ENCODE results near the gene PPP2R2D. TPM values are rescaled to one million over a fixed set of nuclear protein-coding genes. Genes with fewer than 3 reads are reported as not detected.

The PPP2R2D gene
- total RNA-seq, 1 experiment from 2014 or later, result 40.3 TPM

DNA sequence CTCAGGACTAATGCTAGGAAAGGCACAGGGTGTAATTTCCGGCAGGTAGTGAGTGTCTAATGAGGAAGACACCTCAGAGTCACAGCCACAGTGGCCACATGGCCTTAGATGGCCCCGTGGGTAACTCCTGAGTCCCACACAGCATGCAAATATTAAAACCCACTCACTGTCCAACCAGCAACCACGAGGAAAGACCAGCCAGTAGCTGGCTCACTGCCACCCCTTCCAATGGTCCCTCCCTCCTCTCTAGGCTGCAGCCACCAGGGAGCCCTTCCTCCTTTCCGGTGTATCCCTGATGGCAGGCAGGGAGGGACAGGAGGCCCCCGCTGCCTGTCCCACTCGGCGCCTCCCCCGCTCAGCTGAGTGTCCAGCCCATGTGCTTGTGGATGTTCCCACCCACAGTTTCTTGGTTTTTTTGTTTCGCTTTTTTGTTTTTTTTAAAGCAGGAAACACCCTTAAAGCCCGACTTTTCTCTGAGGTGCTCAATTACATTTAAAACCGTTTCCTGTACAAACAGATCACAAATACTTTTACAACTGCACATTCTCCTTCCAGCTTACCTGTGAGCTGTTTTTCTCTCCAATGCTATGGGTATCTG, 71.8 kb downstream of the PPP2R2D start:
- intact Hi-C loops (cut with micrococcal nuclease), result no loop called here
- CTCF ChIA-PET, result no interaction called here
- ATAC-seq (peak; percentile 20; the same call in 1 of the 2 replicates), DNase-seq (no peak)
- Histone ChIP-seq H2AFZ (ENCODE audit: low read length) (no peak overlapping the region), H3K9me3 (ENCODE audit: low read length) (no peaks in the 10 kb centered on the region), H3K4me1 (ENCODE audit: insufficient read depth, low read length) (peaks cover 1% of the 10 kb centered on the region; the same call in 1 of the 2 replicates), H3K4me2 (ENCODE audit: low read length) (no peak overlapping the region), H3F3A (ENCODE audit: low read length, unreplicated experiment) (no peaks in the 10 kb centered on the region), H3K36me3 (ENCODE audit: low read depth, low read length) (peaks cover 30% of the 10 kb centered on the region), H3K9me2 (replicated peaks; ENCODE audit: low read length) (no peaks in the 10 kb centered on the region), H3K4me3 (ENCODE audit: low read length) (no peak overlapping the region), H4K20me1 (ENCODE audit: low read length) (peaks cover 55% of the 10 kb centered on the region), H3K79me2 (ENCODE audit: low read length) (peaks cover 68% of the 10 kb centered on the region), H3K9ac (ENCODE audit: low read length) (no peak overlapping the region), H3K27me3 (ENCODE audit: low read length) (no peaks in the 10 kb centered on the region), H3K27ac (ENCODE audit: low read length) (no peak overlapping the region)
- POLR2A ChIA-PET (ENCODE audit: unreplicated experiment), result no interaction called here
- BruUV-seq (replicated peaks), result no TSS peak
- TF ChIP-seq, protein P1, sequence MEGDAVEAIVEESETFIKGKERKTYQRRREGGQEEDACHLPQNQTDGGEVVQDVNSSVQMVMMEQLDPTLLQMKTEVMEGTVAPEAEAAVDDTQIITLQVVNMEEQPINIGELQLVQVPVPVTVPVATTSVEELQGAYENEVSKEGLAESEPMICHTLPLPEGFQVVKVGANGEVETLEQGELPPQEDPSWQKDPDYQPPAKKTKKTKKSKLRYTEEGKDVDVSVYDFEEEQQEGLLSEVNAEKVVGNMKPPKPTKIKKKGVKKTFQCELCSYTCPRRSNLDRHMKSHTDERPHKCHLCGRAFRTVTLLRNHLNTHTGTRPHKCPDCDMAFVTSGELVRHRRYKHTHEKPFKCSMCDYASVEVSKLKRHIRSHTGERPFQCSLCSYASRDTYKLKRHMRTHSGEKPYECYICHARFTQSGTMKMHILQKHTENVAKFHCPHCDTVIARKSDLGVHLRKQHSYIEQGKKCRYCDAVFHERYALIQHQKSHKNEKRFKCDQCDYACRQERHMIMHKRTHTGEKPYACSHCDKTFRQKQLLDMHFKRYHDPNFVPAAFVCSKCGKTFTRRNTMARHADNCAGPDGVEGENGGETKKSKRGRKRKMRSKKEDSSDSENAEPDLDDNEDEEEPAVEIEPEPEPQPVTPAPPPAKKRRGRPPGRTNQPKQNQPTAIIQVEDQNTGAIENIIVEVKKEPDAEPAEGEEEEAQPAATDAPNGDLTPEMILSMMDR (conservative IDR thresholded peaks at IDR 0.05; ENCODE audit: low read depth, low read length), result no peak

DNA sequence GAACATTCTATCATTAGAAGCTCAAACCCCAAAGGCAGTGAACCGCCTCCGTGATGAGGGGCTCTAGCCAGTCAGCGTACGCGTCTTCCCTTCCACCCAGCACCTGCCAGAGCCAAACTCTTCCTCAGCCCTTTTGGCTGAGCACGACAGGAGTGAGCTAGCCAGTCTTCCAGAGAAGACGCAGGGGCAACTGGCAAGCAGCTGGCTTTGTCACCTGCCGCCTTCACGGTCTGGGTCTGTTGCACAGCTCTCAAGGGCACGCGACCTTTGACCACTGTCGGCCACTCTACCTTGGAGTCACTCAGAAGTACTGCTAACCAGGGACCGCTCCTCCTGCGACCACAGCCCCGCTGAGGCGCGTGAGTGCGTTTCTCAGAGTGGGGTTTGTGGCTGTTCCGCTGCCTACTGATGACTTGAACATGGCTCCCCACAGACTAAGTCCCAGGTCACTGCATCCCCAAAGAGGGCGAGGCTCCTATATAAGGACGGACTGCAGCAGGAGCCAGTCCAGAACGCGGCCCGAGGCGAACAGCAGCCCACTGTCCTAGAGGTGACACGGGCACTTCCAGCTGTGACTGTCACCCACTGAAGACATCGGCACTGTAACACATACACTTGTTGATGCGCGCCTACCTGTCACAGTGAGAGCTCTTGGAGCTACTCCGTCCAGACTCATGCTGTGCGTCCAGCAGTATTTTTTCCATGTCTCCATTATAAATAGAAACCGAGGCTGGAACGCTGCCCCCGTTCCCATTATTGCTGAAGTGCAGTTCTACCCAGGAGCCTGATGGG, 72.5 kb downstream of the PPP2R2D start:
- peaks cover 7% of the 10 kb centered on the region for H3K4me1 ChIP-seq (ENCODE audit: insufficient read depth, low read length)
- no peaks in the 10 kb centered on the region for H3K9me3 ChIP-seq (ENCODE audit: low read length)
- no peak overlapping the region for H2AFZ ChIP-seq (ENCODE audit: low read length)
- H3K4me3 ChIP-seq (ENCODE audit: low read length), result no peak overlapping the region
- no TSS peak for BruUV-seq (replicated peaks)
- H3K27me3 ChIP-seq (ENCODE audit: low read length), result no peaks in the 10 kb centered on the region
- no peak overlapping the region for H3K27ac ChIP-seq (ENCODE audit: low read length)
- H3K36me3 ChIP-seq (ENCODE audit: low read depth, low read length), result peaks cover 31% of the 10 kb centered on the region
- no peaks in the 10 kb centered on the region for H3F3A ChIP-seq (ENCODE audit: low read length, unreplicated experiment)
- POLR2A ChIA-PET (ENCODE audit: unreplicated experiment), result no interaction called here
- H3K4me2 ChIP-seq (ENCODE audit: low read length), result no peak overlapping the region
- DNase-seq (no peak), ATAC-seq (no peak)
- H3K79me2 ChIP-seq (ENCODE audit: low read length), result peaks cover 76% of the 10 kb centered on the region
- intact Hi-C loops (cut with micrococcal nuclease), result no loop called here
- CTCF ChIA-PET, result no interaction called here
- peaks cover 63% of the 10 kb centered on the region for H4K20me1 ChIP-seq (ENCODE audit: low read length)
- H3K9ac ChIP-seq (ENCODE audit: low read length), result no peak overlapping the region
- no peaks in the 10 kb centered on the region for H3K9me2 ChIP-seq (replicated peaks; ENCODE audit: low read length)
- TF ChIP-seq EZH2 (IDR thresholded peaks at IDR 0.05; ENCODE audit: low read length, unreplicated experiment) (no peak), EZH2phosphoT487 (IDR thresholded peaks at IDR 0.05; ENCODE audit: borderline replicate concordance, low read length) (no peak)

DNA sequence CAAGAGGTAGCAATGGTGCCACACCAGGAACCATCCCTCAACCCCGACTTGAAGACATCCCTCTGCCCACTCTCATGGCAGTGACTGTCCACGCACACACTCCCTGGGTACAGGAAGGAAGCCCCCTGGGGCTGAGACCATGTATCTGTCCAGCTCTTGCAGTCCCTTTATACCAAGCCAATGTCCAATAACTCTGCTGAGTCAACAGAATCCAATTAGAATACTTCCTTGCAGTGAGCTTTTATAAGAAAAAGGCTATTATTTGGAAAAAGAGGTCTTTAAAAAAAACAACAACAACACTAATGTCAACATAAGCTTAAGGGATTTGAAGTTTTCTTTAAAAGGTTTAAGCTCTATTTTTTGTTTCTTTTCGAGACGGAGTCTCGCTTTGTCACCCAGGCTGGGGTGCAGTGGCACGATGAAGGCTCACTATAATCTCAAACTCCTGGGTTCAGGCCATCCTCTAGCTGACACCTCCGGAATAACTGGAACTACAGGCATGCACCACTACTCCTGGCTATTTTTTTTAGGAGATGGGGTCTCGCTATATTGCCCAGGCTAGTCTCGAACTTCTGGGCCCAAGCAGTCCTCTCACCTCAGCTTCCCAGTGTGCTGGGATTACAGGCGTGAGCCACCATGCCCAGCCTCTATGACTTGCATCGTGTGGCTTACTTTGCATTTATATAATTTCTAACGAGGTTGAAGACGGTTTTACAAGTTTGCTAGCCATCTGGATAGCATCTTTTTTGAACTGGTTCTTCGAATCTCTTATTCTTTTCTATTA, 73.4 kb downstream of the PPP2R2D start:
- TF ChIP-seq, protein P1 (conservative IDR thresholded peaks at IDR 0.05; ENCODE audit: low read depth, low read length), result no peak
- TF ChIP-seq EZH2phosphoT487 (IDR thresholded peaks at IDR 0.05; ENCODE audit: borderline replicate concordance, low read length) (no peak), EZH2 (IDR thresholded peaks at IDR 0.05; ENCODE audit: low read length, unreplicated experiment) (no peak)
- Histone ChIP-seq H3K4me2 (ENCODE audit: low read length) (no peak overlapping the region), H4K20me1 (ENCODE audit: low read length) (peaks cover 71% of the 10 kb centered on the region), H2AFZ (ENCODE audit: low read length) (no peak overlapping the region), H3K27ac (ENCODE audit: low read length) (no peak overlapping the region), H3K4me1 (ENCODE audit: insufficient read depth, low read length) (peaks cover 15% of the 10 kb centered on the region), H3K9me2 (replicated peaks; ENCODE audit: low read length) (no peaks in the 10 kb centered on the region), H3K4me3 (ENCODE audit: low read length) (no peak overlapping the region), H3K79me2 (ENCODE audit: low read length) (peaks cover 84% of the 10 kb centered on the region), H3K27me3 (ENCODE audit: low read length) (no peaks in the 10 kb centered on the region), H3F3A (ENCODE audit: low read length, unreplicated experiment) (no peaks in the 10 kb centered on the region), H3K36me3 (ENCODE audit: low read depth, low read length) (peaks cover 26% of the 10 kb centered on the region), H3K9ac (ENCODE audit: low read length) (no peak overlapping the region), H3K9me3 (ENCODE audit: low read length) (no peaks in the 10 kb centered on the region)
- ChIA-PET CTCF (no interaction called here), POLR2A (ENCODE audit: unreplicated experiment) (no interaction called here)
- BruUV-seq (replicated peaks), result no TSS peak
- DNase-seq, result no peak
- no peak for ATAC-seq
- intact Hi-C loops (cut with micrococcal nuclease), result no loop called here

Data from PC-3 (cell line).